GM19455 (cell line): Measurements from ENCODE around the gene KCNK1.

Experiments
- ATAC-seq: cut with Tn5 transposase; IDR thresholded peaks from one replicate; pipeline ENCODE4 v1.9.1; 2021; ENCODE audit not compliant: unreplicated experiment

The KCNK1 gene

GRCh38 chr1:233613252-233614172 is at the start of gene KCNK1:
Gene KCNK1 (plus strand): TSS chr1:233614106. CDS start chr1:233614172, 66 bp downstream.
- no peak for ATAC-seq

GRCh38 chr1:233565313-233565712 is 48.6 kb upstream of the KCNK1 start:
- no peak for ATAC-seq

- ATAC-seq, result no peak
These were observed 47.0 kb upstream of the KCNK1 start for GRCh38 chr1:233566886-233567285.

GRCh38 chr1:233569636-233570035 is 44.3 kb upstream of the KCNK1 start:
- no peak for ATAC-seq

- ATAC-seq, result no peak
These were observed 43.7 kb upstream of the KCNK1 start for GRCh38 chr1:233570216-233570615.

GRCh38 chr1:233570706-233571105 is 43.2 kb upstream of the KCNK1 start:
- no peak for ATAC-seq

GRCh38 chr1:233572896-233573295 is 41.0 kb upstream of the KCNK1 start:
- no peak for ATAC-seq

GRCh38 chr1:233575450-233575849 is 38.5 kb upstream of the KCNK1 start:
- ATAC-seq, result no peak

- ATAC-seq, result no peak
These were observed 31.5 kb upstream of the KCNK1 start for GRCh38 chr1:233582439-233582838.

GRCh38 chr1:233584376-233584775 is 29.5 kb upstream of the KCNK1 start:
- ATAC-seq, result no peak

GRCh38 chr1:233584931-233585330 is 29.0 kb upstream of the KCNK1 start:
- ATAC-seq, result no peak

GRCh38 chr1:233586301-233586700 is 27.6 kb upstream of the KCNK1 start:
- ATAC-seq, result no peak

- no peak for ATAC-seq
These were observed 26.7 kb upstream of the KCNK1 start for GRCh38 chr1:233587196-233587595.

- no peak for ATAC-seq
These were observed 25.7 kb upstream of the KCNK1 start for GRCh38 chr1:233587958-233588799.

GRCh38 chr1:233597489-233597901 is 16.4 kb upstream of the KCNK1 start:
- no peak for ATAC-seq

GRCh38 chr1:233598891-233599541 is 14.9 kb upstream of the KCNK1 start:
- peak; percentile 89 for ATAC-seq

- peak; percentile 47 for ATAC-seq
These were observed 14.3 kb upstream of the KCNK1 start for GRCh38 chr1:233599542-233600073.

- ATAC-seq, result no peak
These were observed 13.4 kb upstream of the KCNK1 start for GRCh38 chr1:233600488-233600887.

- ATAC-seq, result no peak
These were observed 10.4 kb upstream of the KCNK1 start for GRCh38 chr1:233603478-233603877.

- no peak for ATAC-seq
These were observed 8.7 kb upstream of the KCNK1 start for GRCh38 chr1:233605205-233605604.

- ATAC-seq, result no peak
These were observed 7.1 kb upstream of the KCNK1 start for GRCh38 chr1:233606813-233607212.
